NCI-H2227 (cell line): ENCODE data around the gene ELAC2.

ENCODE experiments used
- DNase-seq: peaks from one replicate; lab custom pipeline; 2025; ENCODE audit not compliant: unreplicated experiment; lab: John Stamatoyannopoulos, UW

ELAC2 gene

DNA sequence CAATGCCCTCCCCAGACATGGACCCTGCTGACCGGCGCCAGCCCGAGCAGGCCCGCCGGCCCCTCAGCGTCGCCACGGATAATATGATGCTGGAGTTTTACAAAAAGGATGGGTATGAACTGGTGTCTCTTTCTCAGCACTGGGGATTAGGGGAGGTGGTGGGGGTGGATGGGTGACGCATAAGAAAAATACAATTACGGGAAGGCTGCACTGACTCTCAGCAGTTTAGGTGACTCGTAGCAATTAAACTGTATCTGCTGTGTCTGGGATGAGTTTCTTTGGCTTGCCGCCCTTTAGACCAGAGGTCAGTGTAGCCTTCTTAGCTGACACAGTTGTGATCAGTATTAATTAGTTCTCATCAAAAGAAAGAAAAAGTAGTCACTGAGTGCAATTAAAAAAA lies 59.0 kb downstream of the ELAC2 start:
- no peak for DNase-seq

- no peak for DNase-seq
Observed at GRCh38 chr17:12955521-12955920, 62.3 kb downstream of the ELAC2 start.

GRCh38 chr17:12953156-12953555 lies 64.7 kb downstream of the ELAC2 start:
- DNase-seq, result no peak

- DNase-seq, result no peak
Observed at GRCh38 chr17:12952012-12952411, 65.8 kb downstream of the ELAC2 start.

DNA sequence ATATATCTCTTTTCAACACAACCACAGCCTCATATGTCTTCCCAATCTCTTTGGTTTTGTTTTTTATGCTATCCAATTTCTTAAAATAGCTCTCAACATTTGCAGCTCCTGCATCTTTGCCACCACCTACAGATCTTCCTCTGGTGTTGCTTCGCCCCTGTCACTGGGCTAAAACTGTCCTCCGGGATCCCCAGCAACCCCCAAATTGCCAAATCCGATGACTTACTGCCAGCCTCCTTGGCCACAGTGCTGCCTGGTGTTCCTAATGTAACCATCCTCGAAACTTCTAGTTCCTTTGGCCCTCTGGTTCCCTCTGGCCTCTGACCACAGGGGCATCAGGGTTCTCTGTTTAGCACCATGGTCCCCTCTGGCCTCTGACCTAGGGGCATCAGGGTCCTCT lies 70.8 kb downstream of the ELAC2 start:
- no peak for DNase-seq
